ENCODE measurements around the gene NDUFB11.
A peak's percentile ranks its signal among the peaks of the same experiment; 100 is the strongest.

The NDUFB11 gene

DNA sequence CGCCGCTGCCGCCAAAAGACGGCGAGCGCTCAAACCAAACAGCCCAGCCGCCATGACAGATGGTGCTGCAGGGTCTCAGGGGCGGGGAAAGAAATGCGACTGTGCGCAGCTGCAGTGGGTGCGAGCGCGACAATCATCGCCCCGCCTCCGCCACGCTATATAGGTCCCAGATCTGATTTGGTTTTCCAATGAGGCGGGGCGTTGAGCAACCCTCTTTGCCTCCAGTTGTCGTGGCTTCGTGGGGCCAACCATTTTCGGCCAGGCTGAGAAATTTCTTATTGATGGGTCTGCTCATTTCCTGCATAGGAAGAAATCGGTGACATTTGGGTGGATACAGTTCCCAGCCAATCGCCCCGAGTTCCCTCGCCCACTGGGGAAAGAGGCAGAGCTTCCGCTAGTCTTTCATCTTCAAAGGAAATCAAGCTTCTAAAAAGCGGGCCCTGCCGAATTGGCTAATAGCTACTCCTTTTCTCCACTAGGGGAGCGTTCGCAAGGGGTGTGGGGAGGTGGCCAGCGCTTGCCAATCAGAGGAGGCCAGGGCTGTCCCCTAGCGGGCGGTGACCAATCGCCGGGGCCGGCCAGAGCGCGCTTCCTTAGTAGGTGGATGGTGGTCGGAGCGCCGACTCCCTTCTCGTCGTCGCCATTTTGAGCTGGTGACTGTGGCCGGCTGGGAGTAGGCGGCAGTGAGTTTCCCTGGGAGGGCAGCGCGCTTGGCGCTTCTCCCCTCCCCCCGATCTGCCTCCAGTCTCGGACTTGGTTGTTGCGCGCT, at the start of gene NDUFB11, which contains the start of gene RBM10:
TSS of gene NDUFB11 (minus strand) at position 77 of the 769 bp plus-strand sequence. CDS start at position 54, 23 bp downstream.
TSS of gene RBM10 (plus strand) at position 596 of the 769 bp plus-strand sequence. CDS start 2,261 bp downstream, outside the sequence.
- DNase-seq, result peak; percentile 68 to 83

DNA sequence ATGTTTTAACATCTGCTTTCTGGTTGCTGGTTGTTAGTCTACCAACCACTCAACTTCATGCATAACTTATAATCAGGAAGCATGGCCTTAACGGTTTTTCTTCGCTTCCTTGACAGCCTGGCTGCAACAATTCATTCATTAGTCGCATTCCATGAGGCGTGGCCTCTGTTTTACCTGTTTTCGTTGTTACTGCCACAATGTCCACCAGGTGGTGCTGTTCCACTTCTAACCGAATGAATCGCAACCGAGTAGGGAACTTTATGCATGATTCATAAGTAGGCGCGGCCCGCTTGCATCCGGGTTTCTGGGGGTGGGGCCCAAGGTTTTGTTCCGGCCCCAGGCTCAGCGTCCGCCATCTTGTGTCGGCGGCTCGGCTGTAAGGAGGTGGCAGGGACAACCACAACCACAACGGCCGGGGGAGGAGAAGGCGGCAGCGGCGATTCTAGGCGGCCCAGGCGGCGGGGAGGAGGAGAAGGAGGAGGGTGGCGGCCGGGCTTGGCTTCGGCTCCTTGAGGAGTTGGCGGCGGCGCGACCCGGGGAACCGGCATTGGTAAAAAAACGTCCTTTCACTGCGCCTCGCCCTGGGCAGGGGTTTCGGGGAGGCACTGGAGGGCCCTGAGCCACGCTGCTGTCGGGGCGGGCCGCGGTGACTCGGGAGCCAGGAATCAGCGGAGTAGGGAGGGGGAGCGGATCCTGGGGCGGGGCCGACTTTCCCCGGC, 49.1 kb upstream of the NDUFB11 start, which contains the start of gene UBA1:
TSS of gene UBA1 (plus strand) at position 355 of the 719 bp plus-strand sequence. CDS start 4,974 bp downstream, outside the sequence.
- DNase-seq, result peak; percentile 45 to 88

DNA sequence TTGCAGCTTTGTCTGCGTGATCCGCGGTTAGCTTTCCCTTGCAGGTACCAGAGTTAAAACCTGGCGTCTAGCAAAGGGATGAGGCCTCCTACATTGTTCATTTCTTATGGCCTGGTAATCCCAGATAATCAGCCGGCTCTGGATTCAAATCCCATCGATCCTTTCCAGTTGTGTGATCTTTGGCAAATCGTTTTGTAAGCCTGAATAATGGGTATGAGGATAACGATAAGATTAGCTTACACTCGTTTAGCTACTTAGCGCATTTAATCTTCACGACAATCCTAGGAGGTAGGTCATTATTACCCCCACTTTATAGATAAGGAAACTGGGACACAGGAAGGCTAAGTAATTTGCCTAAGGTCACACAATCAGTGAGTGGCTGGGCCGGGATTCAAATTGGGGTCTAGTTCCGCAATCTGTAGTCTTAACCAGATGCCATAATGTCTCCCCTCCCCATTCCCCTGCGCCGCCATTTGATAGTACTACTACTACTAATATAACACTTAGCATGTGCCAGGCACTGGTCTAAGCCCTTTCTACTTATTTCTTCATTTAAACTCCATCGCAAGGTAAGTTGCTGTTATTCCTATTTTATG, 47.4 kb upstream of the NDUFB11 start:
- DNase-seq, result no peak

DNA sequence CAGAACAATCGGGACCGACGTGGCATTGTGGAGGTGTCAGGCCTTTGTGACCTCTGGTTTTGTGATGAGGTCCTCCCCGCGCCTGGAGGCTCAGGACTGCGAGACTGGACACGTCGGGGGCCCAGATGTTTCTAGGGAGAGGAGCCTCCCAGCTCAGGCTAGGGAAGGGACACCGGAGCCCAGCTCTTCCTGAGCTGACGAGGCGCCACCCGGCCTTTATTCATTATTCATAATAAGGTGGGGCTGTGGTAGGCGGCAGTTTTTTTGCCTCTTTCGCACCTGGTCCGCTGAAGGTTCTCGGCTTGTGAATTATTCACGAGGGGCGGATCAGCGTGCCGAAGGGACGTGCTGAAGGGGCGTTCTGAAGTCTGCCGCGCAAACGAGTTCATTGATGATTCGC, 46.8 kb upstream of the NDUFB11 start:
- no peak for DNase-seq

DNA sequence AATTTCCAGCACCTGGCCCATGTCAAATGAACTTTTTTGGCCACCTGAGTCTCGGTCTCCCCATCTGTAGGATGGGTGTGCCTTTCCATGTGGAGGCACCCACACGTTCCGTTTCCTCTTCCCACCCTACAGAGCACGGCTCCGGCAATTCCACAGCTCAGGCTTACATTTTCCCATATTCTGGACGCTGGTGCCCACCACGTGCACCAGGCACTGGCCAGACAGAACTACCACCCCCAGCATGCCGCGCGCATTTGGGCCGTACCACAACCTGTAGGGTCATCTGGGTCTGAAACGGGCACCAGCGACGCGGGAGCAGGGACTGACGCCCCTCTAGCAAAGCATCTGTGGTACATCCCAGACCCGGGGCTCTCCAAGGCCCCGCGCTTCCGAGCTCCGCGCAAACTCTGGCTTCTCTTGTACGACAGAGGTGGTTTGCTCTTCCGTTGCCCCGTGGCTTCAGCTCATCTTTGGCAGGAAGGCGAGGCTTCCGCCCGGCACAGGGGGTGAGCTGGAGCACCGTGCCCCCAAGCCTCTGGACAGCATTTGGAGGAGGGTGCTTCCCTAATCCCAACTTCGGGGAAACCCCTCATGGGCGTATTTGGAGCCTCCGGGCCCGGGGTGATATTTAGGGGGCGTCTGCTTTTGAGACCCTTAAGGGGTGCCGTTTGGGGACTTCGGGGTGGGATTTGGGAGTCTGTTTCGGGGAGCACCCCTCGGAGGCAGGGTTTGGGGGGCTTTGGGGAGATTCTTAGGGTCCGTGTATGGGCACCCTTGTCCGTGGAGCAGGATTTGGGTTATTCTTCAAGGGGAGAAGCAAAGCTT, 46.2 kb upstream of the NDUFB11 start:
- DNase-seq, result peak; percentile 11 to 83

DNA sequence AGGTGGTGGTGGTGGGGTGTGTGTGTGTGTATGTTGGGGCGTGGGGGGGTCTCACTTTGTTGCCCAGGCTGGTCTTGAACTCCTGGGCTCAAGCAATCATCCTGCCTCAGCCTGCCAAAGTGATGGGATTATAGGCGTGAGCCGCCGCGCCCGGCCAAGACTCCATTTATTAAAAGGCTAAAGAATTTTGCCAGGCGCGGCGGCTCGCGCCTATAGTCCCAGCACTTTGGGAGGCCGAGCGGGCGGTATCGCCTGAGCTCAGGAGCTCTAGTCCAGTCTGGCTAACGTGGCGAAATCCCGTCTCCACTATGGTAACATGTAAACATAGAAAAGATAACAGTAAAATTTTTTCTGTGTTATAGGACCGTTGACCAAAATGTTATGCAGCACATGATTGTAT, 45.4 kb upstream of the NDUFB11 start:
- DNase-seq, result no peak

DNA sequence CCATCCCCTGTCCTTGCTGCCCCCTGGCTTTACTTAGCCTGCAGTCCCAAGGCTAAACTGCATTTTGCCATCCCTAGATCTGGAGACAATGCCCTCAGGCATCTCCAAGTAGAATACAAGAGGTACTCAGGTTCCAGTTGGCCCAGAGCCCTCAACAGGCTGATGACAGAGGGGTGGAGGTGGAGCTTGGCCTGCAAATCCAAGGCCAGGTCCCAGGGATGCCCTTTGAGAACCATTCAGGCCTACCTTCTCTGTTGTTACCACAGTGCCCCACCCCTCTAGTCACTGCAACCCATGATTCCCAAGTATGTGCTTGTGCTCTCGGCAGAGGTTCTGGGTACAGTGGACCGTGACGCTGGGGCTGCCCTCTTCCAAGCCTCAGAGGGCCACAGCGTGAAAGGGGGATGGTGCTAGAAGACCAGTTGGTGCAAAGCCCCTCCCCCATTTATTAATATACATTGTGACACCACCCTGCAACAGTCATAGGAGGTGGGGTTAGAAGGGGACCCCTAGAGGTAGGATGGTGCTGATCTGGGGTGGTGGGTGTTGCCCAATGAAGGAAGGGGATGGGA, 42.7 kb upstream of the NDUFB11 start:
- DNase-seq, result no peak

DNA sequence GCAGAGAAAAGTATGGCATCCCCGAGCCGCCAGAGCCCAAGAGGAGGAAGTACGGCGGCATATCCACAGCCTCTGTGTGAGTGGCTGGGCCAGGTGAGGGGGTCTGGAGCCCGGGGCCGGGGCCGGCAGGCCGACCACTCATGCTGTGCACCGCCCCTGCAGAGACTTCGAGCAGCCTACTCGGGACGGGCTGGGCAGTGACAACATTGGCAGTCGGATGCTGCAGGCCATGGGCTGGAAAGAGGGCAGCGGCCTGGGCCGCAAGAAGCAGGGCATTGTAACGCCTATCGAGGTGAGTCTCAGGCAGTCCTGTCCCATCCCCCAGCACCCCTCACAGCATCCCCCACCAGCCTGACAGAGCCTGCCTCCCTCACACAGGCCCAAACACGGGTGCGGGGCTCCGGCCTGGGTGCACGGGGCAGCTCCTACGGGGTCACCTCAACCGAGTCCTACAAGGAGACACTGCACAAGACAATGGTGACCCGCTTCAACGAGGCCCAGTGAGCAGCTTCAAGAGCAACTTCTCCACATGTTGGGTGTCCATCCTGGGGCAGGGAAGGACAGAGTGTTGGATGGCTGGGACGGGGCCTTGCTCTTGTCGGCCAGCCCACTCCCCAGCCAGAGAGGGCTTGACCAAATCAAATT, 41.7 kb upstream of the NDUFB11 start:
- no peak for DNase-seq

DNA sequence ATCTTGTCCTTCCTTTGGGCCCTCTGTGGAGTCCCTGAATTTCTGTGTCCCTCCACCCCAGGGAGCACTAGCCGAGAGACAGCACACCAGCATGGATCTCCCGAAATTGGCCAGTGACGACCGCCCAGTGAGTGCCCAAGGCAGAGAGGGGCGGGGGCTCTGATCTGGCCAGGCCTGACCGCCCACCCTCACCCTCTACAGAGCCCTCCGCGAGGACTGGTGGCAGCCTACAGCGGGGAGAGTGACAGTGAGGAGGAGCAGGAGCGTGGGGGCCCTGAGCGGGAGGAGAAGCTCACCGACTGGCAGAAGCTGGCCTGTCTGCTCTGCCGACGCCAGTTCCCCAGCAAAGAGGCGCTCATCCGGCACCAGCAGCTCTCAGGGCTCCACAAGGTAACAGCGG, 40.7 kb upstream of the NDUFB11 start:
- no peak for DNase-seq

DNA sequence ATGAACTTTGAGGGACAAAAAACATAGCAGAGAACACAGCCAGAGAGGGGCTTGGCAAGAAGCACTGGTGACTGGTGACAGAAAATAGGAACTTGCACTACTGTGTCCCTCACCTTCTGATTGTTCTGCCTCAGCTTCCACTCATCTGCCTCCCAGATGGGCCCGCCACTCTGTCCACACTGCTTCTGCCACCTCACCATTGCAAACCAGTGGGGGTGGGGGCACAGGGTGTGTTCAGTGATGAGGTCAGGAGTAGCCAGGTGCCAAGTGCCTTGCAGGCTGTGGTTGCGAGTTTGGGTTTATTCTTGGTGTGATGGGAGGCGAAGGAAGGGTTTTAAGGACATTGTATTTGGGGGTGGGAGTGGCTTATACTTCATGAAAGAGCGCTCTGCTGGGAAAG, 40.0 kb upstream of the NDUFB11 start:
- DNase-seq, result no peak

DNA sequence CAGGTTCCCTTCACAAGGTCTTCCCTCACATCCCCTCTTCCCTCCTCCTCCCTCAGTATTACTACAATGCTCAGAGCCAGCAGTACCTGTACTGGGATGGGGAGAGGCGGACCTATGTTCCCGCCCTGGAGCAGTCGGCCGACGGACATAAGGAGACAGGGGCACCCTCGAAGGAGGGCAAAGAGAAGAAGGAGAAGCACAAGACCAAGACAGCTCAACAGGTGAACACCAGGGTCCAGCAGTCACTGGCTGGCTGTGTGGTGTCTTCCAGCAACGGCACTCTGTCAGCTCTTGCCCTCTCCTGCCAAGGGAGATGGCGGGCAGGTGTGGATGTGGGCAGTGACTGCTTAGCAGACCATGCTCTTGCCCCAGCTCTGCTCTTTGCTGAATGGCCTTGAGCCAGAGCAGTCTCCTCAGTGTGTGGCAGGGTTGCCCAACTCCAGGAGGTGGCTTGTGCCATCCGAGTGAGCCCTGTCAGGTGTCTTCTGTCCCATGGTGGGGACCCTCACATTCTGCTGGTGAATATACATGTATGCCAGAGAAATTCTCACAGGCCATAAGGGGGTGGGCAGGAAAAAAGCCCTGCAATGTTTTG, 37.7 kb upstream of the NDUFB11 start:
- no peak for DNase-seq

DNA sequence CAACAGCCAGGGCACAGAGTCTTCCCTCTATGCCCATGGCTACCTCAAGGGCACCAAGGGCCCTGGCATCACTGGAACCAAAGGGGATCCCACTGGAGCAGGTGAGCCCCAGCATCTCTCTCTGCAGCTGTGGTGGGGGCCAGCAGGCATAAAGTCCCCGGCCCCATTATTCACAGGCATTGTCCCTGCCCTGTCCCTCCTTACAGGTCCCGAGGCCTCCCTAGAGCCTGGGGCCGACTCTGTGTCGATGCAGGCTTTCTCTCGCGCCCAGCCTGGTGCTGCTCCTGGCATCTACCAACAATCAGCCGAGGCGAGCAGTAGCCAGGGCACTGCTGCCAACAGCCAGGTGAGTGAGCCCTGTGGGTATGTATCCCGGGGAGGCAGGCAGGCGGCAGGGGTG, 36.8 kb upstream of the NDUFB11 start:
- no peak for DNase-seq

DNA sequence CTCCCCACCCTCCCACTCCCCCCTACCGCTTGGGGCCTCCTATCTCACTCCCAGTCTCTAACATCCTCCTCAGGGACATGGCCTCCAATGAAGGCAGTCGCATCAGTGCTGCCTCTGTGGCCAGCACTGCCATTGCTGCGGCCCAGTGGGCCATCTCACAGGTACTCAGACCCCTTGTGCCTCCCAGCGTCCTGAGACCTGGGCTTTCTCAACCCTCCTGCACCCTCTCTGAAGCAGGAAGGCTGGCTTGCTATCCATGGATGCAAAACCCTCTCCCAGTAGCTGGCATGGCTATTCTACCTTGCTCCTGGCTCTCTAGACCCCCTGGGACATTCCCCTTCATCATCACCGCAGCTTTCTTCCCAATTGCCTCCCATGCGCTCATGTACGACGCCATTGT, 35.8 kb upstream of the NDUFB11 start:
- DNase-seq, result no peak

DNA sequence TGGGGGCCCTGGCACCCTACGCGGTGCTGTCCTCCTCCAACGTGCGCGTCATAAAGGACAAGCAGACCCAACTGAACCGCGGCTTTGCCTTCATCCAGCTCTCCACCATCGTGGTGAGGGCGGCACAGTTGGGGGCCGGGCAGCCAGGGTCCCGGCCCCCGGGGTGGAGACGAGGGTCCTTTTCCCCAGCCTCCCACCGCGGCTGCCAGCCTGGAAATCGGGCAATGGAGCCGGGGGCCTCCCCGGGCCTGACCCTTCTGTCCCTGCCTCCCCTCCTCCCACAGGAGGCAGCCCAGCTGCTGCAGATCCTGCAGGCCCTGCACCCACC, 35.4 kb upstream of the NDUFB11 start:
- DNase-seq, result no peak

DNA sequence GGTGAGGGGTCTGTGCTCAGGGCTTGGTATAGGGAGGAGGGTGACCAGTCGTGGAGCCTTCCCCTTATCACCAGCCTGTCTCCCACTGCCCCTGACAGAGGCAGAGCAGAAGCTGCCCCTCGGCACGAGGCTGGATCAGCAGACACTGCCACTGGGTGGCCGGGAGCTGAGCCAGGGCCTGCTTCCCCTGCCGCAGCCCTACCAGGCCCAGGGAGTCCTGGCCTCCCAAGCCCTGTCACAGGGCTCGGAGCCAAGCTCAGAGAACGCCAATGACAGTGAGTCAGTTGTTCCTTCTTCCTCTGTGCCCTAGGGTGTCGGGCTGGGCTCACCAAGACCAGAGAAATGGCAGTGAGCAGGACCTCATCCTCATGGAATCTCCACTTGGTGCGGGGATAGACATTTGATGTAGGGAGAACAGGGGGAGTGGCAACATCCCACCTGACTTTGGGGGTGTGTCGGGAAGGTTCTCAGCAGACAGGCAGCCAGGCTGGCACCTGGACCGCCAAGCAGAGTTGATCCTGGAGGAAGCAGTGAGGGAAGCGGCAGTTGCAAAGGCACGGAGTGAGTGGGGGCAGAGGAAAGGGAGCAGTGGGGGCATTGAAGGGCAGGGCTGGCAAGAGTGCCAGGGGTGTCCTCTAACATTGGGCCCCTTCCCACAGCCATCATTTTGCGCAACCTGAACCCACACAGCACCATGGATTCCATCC, 34.9 kb upstream of the NDUFB11 start:
- no peak for DNase-seq

DNA sequence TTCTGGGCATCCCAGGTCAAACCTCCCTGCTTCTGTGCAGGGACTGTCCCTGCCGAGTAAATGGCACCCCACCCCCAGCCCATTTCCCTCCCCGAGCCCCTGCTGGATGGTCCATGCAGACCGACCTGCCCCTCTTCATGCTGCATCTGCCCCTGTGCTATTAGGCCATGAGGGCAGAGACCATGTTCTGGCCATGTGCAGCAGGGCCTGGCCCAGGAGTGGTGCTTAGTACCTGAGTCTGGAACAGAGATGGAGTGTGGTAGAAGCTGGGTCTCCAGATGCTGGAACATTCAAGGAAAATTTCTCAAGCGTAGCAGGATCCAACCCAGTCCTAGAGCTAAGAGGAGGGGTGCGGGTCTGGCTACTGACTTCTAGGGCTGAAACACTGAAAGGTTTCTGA, 33.8 kb upstream of the NDUFB11 start:
- DNase-seq, result no peak

DNA sequence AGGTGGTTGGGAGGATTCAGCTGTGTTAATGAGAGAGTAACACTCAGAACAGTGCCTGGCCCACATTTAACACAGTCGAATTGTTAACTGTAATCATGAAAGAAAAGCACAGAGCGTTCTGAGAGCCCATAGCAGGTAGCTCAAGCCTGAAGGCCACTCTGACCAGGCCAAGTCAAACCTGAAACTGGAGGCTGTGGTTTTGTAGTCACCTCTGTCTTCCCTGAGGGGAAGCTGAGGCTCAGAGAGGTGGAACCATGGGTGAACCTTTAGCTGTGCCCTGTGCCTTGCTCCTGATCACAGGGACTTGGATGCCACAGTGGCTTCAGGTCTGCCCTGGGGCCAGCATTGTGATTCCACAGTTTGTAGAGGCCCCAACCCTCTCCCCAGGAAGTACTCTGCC, 32.6 kb upstream of the NDUFB11 start:
- DNase-seq, result no peak

DNA sequence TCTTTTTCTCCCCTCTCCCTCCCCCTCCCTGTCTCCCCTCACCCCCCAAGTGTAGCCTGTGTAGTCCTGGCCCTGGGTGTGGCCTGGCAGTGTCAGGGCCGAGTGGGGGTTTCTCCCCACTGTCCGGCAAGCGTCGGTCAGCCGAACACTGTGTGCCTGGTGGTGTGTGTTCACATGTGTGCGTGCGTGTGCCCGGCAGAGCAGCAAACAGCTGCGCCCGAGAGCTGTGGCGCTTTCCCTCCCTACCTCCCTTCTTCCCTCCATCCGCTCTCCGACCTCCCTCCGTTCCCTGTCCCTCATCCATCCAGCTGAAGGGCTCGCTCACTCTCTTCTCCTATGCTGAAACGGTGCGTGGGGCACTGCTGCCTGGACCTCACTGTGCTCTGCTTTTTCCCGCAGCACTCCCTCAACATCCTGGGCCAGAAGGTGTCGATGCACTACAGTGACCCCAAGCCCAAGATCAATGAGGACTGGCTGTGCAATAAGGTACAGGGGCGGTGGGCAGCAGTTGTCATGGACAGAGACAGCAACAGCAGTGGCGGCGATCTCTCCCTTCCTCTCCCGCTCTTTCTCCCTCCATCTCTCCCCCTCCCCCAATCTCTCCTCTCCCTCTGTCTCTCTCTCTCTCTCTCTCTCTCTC, 31.7 kb upstream of the NDUFB11 start:
- no peak for DNase-seq

DNA sequence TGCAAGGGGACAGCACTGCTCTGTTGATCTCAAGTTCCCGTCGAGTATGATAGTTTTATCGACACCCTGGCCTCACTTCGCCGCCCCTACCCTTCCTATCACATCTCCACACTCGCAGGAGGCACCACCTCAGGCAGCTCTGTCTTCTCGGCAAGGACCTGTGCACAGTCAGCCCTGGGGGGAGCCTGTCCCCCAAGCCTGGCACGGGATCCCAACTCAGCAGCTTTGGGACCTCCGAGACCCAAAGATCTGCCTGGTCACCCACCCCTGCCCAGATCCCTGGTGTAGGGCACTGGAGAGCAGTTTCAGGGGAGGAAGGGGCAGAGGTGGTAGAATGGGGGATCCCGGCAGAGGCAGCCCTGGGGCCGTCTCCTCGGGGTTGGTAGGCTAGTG, 31.1 kb upstream of the NDUFB11 start:
- no peak for DNase-seq

DNA sequence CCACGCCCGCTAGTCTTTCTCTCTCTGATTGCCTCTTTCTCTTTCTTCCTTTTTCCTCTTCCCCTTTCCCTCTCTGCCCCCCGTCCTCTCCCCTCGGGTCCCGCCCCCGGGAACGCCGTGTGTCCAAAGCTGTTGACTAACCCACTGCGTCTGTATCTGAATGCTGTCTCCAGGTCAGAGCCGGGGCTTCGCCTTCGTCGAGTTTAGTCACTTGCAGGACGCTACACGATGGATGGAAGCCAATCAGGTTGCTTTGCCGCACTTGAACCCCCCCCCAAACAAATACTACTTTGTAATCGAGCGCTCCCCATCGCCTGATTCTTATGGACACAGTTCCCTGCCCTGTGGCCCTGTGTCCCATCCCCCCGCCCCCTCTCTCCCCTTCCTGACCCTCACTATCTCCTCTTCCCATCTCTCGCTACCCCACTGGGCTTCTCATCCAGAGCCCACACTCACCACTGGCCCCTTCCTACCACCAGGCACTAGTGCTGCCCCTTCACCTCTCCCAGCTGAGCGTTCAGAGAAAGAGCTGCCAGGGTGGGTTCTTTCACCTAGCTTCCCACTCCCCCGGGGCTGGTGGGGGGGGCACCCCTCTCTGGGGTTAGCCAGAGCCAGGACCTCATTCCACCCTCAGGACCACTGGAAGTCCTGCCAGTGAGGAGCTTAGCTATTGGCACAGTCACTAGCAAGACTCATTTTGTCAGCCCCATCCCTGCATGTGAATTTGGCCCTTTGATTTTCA, 30.5 kb upstream of the NDUFB11 start:
- no peak for DNase-seq

Measured in bone marrow (tissue), 2 donors.